Psoas muscle (tissue), 8 donors: ENCODE measurements around the gene USP40. TPM values are rescaled to one million over a fixed set of nuclear protein-coding genes. Genes with fewer than 3 reads are reported as not detected.

Source experiments
- ATAC-seq, 4 donors: fragments of 200-7000 bp; cut with Tn5 transposase; one replicate each; pipeline ENCODE4 v1.9.1; 2020; ENCODE audit warnings: moderate library complexity in 3 of 4, mild to moderate bottlenecking in 2 of 4
- DNase-seq, 2 donors: peaks; one replicate each; pipeline ENCODE4 v3.0.0-alpha.2; 2020
- H3K27ac ChIP-seq: fragments of 200-600 bp; one replicate; pipeline ENCODE4 v1.8.0; 2022
- H3K27me3 ChIP-seq, 3 donors: fragments of 200-600 bp in 1 of 3; one replicate each; pipeline versions ENCODE4 v1.6.1 to v1.8.0; 2013 to 2022; ENCODE audit warnings: low read length in 2 of 3, mild to moderate bottlenecking in 2 of 3, moderate library complexity in 1 of 3; ENCODE audit not compliant: insufficient read depth in 3 of 3
- H3K36me3 ChIP-seq, 2 donors: fragments of 200-600 bp in 1 of 2; one replicate each; pipeline versions ENCODE4 v1.6.1 to v1.8.0; 2013 to 2022; ENCODE audit warnings: low read depth in 1 of 2, mild to moderate bottlenecking in 1 of 2, moderate library complexity in 1 of 2; ENCODE audit not compliant: insufficient read depth in 1 of 2
- H3K4me1 ChIP-seq: fragments of 200-600 bp; one replicate; pipeline ENCODE4 v1.8.0; 2022
- H3K4me3 ChIP-seq: fragments of 200-600 bp; one replicate; pipeline ENCODE4 v1.8.0; 2022; ENCODE audit warnings: mild to moderate bottlenecking
- H3K9me3 ChIP-seq: fragments of 200-600 bp; one replicate; pipeline ENCODE4 v1.8.0; 2022
- CTCF ChIP-seq: fragments of 200-600 bp; IDR thresholded peaks from one replicate; pipeline ENCODE4 v1.8.0; 2022; ENCODE audit warnings: antibody characterized with exemption
- WGBS, 3 donors: extraction: QIAGEN DNeasy Blood & Tissue Kit; methylation state at CpG; one replicate each; pipeline versions ENCODE4 v1.1.6 to v1.1.7; 2013; 5-methylcytosine and 5-hydroxymethylcytosine counted together
- intact Hi-C, 2 donors: fragments of 100-400 bp; cut with DNase I; formaldehyde crosslinking; loops; one replicate each; pipeline versions ENCODE4 v1.11.0 to v1.14.2; 2022
- polyA plus RNA-seq, 3 donors: library from polyadenylated mRNA; stranded (reverse); fragments of 200-250 nt; gene quantifications; one replicate each; pipeline ENCODE4 v1.2.3, GENCODE V29; 2013
- total RNA-seq, 4 donors: library from RNA; stranded (reverse); fragmentation: NEBNext Ultra II Directional in 2 of 4; extraction: Animal tissue kit (Norgen Biotek cat#: 25700) in 2 of 4; gene quantifications; one replicate each; pipeline versions ENCODE4 v1.2.1 to v1.2.4, GENCODE V29; 2021 to 2023
- donor health status: healthy with polysubstance abuse.
- donor health status: DM: no; HTN: no; CAD: no; lungs with moderate emphysema.
- donor health status: Bipolar disorder and iron deficiency.
- donor health status: healthy.
- donor health status: DM: yes; HTN: yes; CAD: no.
- donor health status: DM: no; HTN: no; CAD: no.
- donor health status: DM: no; HTN: no; CAD: no.
- donor health status: DM: yes; HTN: yes; CAD: no.

The USP40 gene
- total and polyA plus RNA-seq, 7 donors, result 9.1 to 23.3 (median 19.4) TPM

- Histone ChIP-seq H3K36me3 (peaks cover 10 to 100% of the 10 kb centered on the region in 2 donors), H3K27ac (peak overlapping the region; percentile 15), H3K9me3 (no peaks in the 10 kb centered on the region), H3K27me3 (no peaks in the 10 kb centered on the region), H3K4me1 (peaks cover 8% of the 10 kb centered on the region), H3K4me3 (no peak overlapping the region)
- intact Hi-C loops, result no loop called here
- ATAC-seq (no peak), DNase-seq (peak in 1 of 2 donors; percentile 53)
- WGBS, 3 donors, result 88 to 91% (median 89%) methylated on average over 20 of the region's 20 CpGs
- TF ChIP-seq CTCF, result no peak
Observed at GRCh38 chr2:233466991-233467603, 99.5 kb downstream of the USP40 start.

- H3K36me3 ChIP-seq, result peaks cover 0 to 100% of the 10 kb centered on the region in 2 donors
- H3K4me3 ChIP-seq, result no peak overlapping the region
- intact Hi-C loops, result no loop called here
- peak; percentile 9 to 48 for DNase-seq
- ATAC-seq, result no peak
- H3K27ac ChIP-seq, result peak overlapping the region; percentile 23
- no peak for TF ChIP-seq CTCF
- peaks cover 20% of the 10 kb centered on the region for H3K4me1 ChIP-seq
- no peaks in the 10 kb centered on the region for H3K9me3 ChIP-seq
- 90 to 96% (median 91%) methylated on average over 16 of the region's 16 CpGs for WGBS, 3 donors
- H3K27me3 ChIP-seq, result no peaks in the 10 kb centered on the region
Observed at GRCh38 chr2:233464531-233465240, 101.9 kb downstream of the USP40 start.

GRCh38 chr2:233464056-233464455 lies 102.5 kb downstream of the USP40 start:
- H3K27ac ChIP-seq, result peak overlapping the region; percentile 23
- peaks cover 14% of the 10 kb centered on the region for H3K4me1 ChIP-seq
- 61 to 85% (median 78%) methylated on average over 17 to 19 of the region's 19 CpGs for WGBS, 3 donors
- H3K36me3 ChIP-seq, result peaks cover 0 to 100% of the 10 kb centered on the region in 2 donors
- intact Hi-C loops, result no loop called here
- H3K27me3 ChIP-seq, result no peaks in the 10 kb centered on the region
- no peak for TF ChIP-seq CTCF
- no peaks in the 10 kb centered on the region for H3K9me3 ChIP-seq
- no peak for ATAC-seq
- peak; percentile 10 to 36 for DNase-seq
- H3K4me3 ChIP-seq, result no peak overlapping the region

GRCh38 chr2:233463586-233463985 lies 103.0 kb downstream of the USP40 start:
- intact Hi-C loops, result no loop called here
- Histone ChIP-seq H3K27ac (no peak overlapping the region), H3K4me1 (peaks cover 14% of the 10 kb centered on the region), H3K27me3 (no peaks in the 10 kb centered on the region), H3K4me3 (no peak overlapping the region), H3K36me3 (peaks cover 0 to 100% of the 10 kb centered on the region in 2 donors), H3K9me3 (no peaks in the 10 kb centered on the region)
- DNase-seq (peak in 1 of 2 donors; percentile 19), ATAC-seq (no peak)
- TF ChIP-seq CTCF, result no peak
- WGBS, 3 donors, result 91 to 97% (median 96%) methylated on average over 16 of the region's 16 CpGs
